ENCODE results near the gene ATP1A4.

Gene ATP1A4

DNA sequence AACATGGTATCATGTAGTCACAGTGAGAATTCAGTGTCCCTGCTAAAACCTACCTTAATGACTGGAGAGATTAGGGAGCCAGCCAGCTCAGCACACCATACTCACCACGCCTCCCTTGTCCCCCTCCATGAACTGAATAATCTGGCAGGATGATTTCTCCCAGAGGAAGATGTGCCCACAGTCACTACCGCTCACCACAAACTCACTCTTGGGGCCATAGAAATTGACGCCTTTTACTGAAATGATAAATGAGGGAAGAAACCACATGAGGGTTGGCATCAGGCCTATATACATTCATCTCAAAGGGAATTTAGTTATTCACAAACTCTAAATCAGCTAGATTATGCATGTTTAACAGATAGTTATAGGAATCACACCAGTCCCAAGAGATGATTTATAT lies 71.1 kb downstream of the ATP1A4 start:
- Histone ChIP-seq H3K9me3 (ENCODE audit: control insufficient read depth in 1 of 2, low read length in 2 of 2) (no peaks in the 10 kb centered on the region), H3K4me3 (ENCODE audit: low read depth in 1 of 2, low read length in 2 of 2) (no peak overlapping the region), H3K36me3 (ENCODE audit: control insufficient read depth in 1 of 2, insufficient read depth in 2 of 2, low read length in 2 of 2) (peaks cover 61 to 98% of the 10 kb centered on the region in 2 donors), H3K9ac (ENCODE audit: low read depth in 1 of 2, low read length in 2 of 2) (no peak overlapping the region), H3K27me3 (ENCODE audit: control insufficient read depth in 1 of 2, insufficient read depth in 2 of 2, low read length in 2 of 2) (no peaks in the 10 kb centered on the region), H3K27ac (ENCODE audit: low read depth, low read length) (no peak overlapping the region), H3K4me1 (ENCODE audit: control insufficient read depth in 1 of 2, insufficient read depth in 2 of 2, low read length in 2 of 2) (peaks cover 6 to 9% of the 10 kb centered on the region in 2 donors)

- peaks cover 59 to 97% of the 10 kb centered on the region in 2 donors for H3K36me3 ChIP-seq (ENCODE audit: control insufficient read depth in 1 of 2, insufficient read depth in 2 of 2, low read length in 2 of 2)
- no peak overlapping the region for H3K4me3 ChIP-seq (ENCODE audit: low read depth in 1 of 2, low read length in 2 of 2)
- H3K27me3 ChIP-seq (ENCODE audit: control insufficient read depth in 1 of 2, insufficient read depth in 2 of 2, low read length in 2 of 2) = no peaks in the 10 kb centered on the region
- H3K9me3 ChIP-seq (ENCODE audit: control insufficient read depth in 1 of 2, low read length in 2 of 2) = no peaks in the 10 kb centered on the region
- H3K27ac ChIP-seq (ENCODE audit: low read depth, low read length) = no peak overlapping the region
- no peaks in the 10 kb centered on the region for H3K4me1 ChIP-seq (ENCODE audit: control insufficient read depth in 1 of 2, insufficient read depth in 2 of 2, low read length in 2 of 2)
- no peak overlapping the region for H3K9ac ChIP-seq (ENCODE audit: low read depth in 1 of 2, low read length in 2 of 2)
Observed at GRCh38 chr1:160224606-160225005, 73.2 kb downstream of the ATP1A4 start.

- H3K36me3 ChIP-seq (ENCODE audit: control insufficient read depth in 1 of 2, insufficient read depth in 2 of 2, low read length in 2 of 2) = peaks cover 61 to 98% of the 10 kb centered on the region in 2 donors
Observed at GRCh38 chr1:160225345-160225744, 73.9 kb downstream of the ATP1A4 start.

DNA sequence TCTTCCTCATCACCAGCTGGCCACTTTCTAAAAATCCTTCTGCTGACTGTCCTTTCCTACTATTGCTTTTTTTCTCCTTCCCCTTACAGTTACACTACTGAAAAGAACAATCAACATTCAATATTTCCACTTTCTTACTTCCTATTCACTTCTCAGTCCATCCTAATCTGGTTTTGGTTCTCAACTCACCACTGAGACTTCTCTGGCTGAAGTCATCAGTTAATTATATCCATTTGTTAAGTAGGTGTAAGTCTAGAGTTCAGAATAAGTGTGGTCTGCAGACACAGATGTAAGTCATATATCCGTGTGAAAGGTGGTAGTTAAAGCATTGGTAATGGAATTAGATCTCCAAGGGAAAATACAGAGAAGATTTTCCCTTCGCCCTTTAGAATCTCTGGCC lies 75.2 kb downstream of the ATP1A4 start:
- no peak overlapping the region for H3K9ac ChIP-seq (ENCODE audit: low read depth in 1 of 2, low read length in 2 of 2)
- H3K4me1 ChIP-seq (ENCODE audit: control insufficient read depth in 1 of 2, insufficient read depth in 2 of 2, low read length in 2 of 2) = no peaks in the 10 kb centered on the region
- no peak overlapping the region for H3K27ac ChIP-seq (ENCODE audit: low read depth, low read length)
- H3K4me3 ChIP-seq (ENCODE audit: low read depth in 1 of 2, low read length in 2 of 2) = no peak overlapping the region
- H3K27me3 ChIP-seq (ENCODE audit: control insufficient read depth in 1 of 2, insufficient read depth in 2 of 2, low read length in 2 of 2) = no peaks in the 10 kb centered on the region
- H3K36me3 ChIP-seq (ENCODE audit: control insufficient read depth in 1 of 2, insufficient read depth in 2 of 2, low read length in 2 of 2) = peaks cover 59 to 99% of the 10 kb centered on the region in 2 donors
- H3K9me3 ChIP-seq (ENCODE audit: control insufficient read depth in 1 of 2, low read length in 2 of 2) = no peaks in the 10 kb centered on the region

More at GRCh38 chr1:160225345-160225744, 73.9 kb downstream of the ATP1A4 start:
- H3K4me1 ChIP-seq (ENCODE audit: control insufficient read depth in 1 of 2, insufficient read depth in 2 of 2, low read length in 2 of 2) = no peaks in the 10 kb centered on the region
- no peak overlapping the region for H3K4me3 ChIP-seq (ENCODE audit: low read depth in 1 of 2, low read length in 2 of 2)
- no peak overlapping the region for H3K9ac ChIP-seq (ENCODE audit: low read depth in 1 of 2, low read length in 2 of 2)
- H3K9me3 ChIP-seq (ENCODE audit: control insufficient read depth in 1 of 2, low read length in 2 of 2) = no peaks in the 10 kb centered on the region
- no peaks in the 10 kb centered on the region for H3K27me3 ChIP-seq (ENCODE audit: control insufficient read depth in 1 of 2, insufficient read depth in 2 of 2, low read length in 2 of 2)
- H3K27ac ChIP-seq (ENCODE audit: low read depth, low read length) = no peak overlapping the region

- Histone ChIP-seq H3K36me3 (ENCODE audit: control insufficient read depth in 1 of 2, insufficient read depth in 2 of 2, low read length in 2 of 2) (peaks cover 56 to 99% of the 10 kb centered on the region in 2 donors), H3K4me3 (ENCODE audit: low read depth in 1 of 2, low read length in 2 of 2) (no peak overlapping the region), H3K4me1 (ENCODE audit: control insufficient read depth in 1 of 2, insufficient read depth in 2 of 2, low read length in 2 of 2) (no peaks in the 10 kb centered on the region), H3K27me3 (ENCODE audit: control insufficient read depth in 1 of 2, insufficient read depth in 2 of 2, low read length in 2 of 2) (no peaks in the 10 kb centered on the region), H3K27ac (ENCODE audit: low read depth, low read length) (no peak overlapping the region), H3K9ac (ENCODE audit: low read depth in 1 of 2, low read length in 2 of 2) (no peak overlapping the region), H3K9me3 (ENCODE audit: control insufficient read depth in 1 of 2, low read length in 2 of 2) (no peaks in the 10 kb centered on the region)
Observed at GRCh38 chr1:160227034-160227433, 75.6 kb downstream of the ATP1A4 start.

DNA sequence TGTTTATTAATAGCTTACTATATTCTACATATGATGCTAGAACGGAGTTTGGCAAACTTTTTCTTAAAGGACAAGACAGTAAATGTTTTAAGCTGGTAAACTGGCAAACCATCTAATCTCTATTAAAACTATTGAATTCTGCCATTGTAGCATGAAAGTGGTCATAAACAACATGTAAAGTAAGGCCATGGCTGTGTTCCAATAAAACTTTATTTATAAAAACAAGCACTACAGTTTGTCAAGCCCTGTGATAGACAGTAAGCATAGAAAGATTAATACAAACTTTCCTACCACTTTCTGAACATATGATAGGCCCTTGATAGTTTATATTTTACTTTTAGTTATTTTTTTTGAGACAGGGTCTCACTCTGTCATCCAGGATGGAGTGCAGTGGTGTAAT lies 76.2 kb downstream of the ATP1A4 start:
- Histone ChIP-seq H3K36me3 (ENCODE audit: control insufficient read depth in 1 of 2, insufficient read depth in 2 of 2, low read length in 2 of 2) (peaks cover 50 to 99% of the 10 kb centered on the region in 2 donors), H3K27ac (ENCODE audit: low read depth, low read length) (no peak overlapping the region), H3K9ac (ENCODE audit: low read depth in 1 of 2, low read length in 2 of 2) (no peak overlapping the region)

GRCh38 chr1:160228431-160228830 lies 77.0 kb downstream of the ATP1A4 start:
- Histone ChIP-seq H3K36me3 (ENCODE audit: control insufficient read depth in 1 of 2, insufficient read depth in 2 of 2, low read length in 2 of 2) (peaks cover 42 to 94% of the 10 kb centered on the region in 2 donors), H3K27me3 (ENCODE audit: control insufficient read depth in 1 of 2, insufficient read depth in 2 of 2, low read length in 2 of 2) (no peaks in the 10 kb centered on the region), H3K9me3 (ENCODE audit: control insufficient read depth in 1 of 2, low read length in 2 of 2) (no peaks in the 10 kb centered on the region), H3K27ac (ENCODE audit: low read depth, low read length) (no peak overlapping the region), H3K9ac (ENCODE audit: low read depth in 1 of 2, low read length in 2 of 2) (no peak overlapping the region), H3K4me3 (ENCODE audit: low read depth in 1 of 2, low read length in 2 of 2) (no peak overlapping the region), H3K4me1 (ENCODE audit: control insufficient read depth in 1 of 2, insufficient read depth in 2 of 2, low read length in 2 of 2) (no peaks in the 10 kb centered on the region)

More for the DNA sequence above, 76.2 kb downstream of the ATP1A4 start:
- Histone ChIP-seq H3K27me3 (ENCODE audit: control insufficient read depth in 1 of 2, insufficient read depth in 2 of 2, low read length in 2 of 2) (no peaks in the 10 kb centered on the region), H3K9me3 (ENCODE audit: control insufficient read depth in 1 of 2, low read length in 2 of 2) (no peaks in the 10 kb centered on the region), H3K4me1 (ENCODE audit: control insufficient read depth in 1 of 2, insufficient read depth in 2 of 2, low read length in 2 of 2) (no peaks in the 10 kb centered on the region), H3K4me3 (ENCODE audit: low read depth in 1 of 2, low read length in 2 of 2) (no peak overlapping the region)

GRCh38 chr1:160232911-160233310 lies 81.5 kb downstream of the ATP1A4 start:
- Histone ChIP-seq H3K4me1 (ENCODE audit: control insufficient read depth in 1 of 2, insufficient read depth in 2 of 2, low read length in 2 of 2) (no peaks in the 10 kb centered on the region), H3K9me3 (ENCODE audit: control insufficient read depth in 1 of 2, low read length in 2 of 2) (no peaks in the 10 kb centered on the region), H3K4me3 (ENCODE audit: low read depth in 1 of 2, low read length in 2 of 2) (no peak overlapping the region), H3K27ac (ENCODE audit: low read depth, low read length) (no peak overlapping the region), H3K9ac (ENCODE audit: low read depth in 1 of 2, low read length in 2 of 2) (no peak overlapping the region), H3K36me3 (ENCODE audit: control insufficient read depth in 1 of 2, insufficient read depth in 2 of 2, low read length in 2 of 2) (peaks cover 32 to 91% of the 10 kb centered on the region in 2 donors), H3K27me3 (ENCODE audit: control insufficient read depth in 1 of 2, insufficient read depth in 2 of 2, low read length in 2 of 2) (no peaks in the 10 kb centered on the region)

All from duodenal mucosa (tissue), 2 donors.